ENCODE measurements around the gene ELK4.

ELK4 gene

GRCh38 chr1:205595861-205596260 is 36.0 kb downstream of the ELK4 start:
- DNase-seq (ENCODE audit: low read depth): no peak

DNA sequence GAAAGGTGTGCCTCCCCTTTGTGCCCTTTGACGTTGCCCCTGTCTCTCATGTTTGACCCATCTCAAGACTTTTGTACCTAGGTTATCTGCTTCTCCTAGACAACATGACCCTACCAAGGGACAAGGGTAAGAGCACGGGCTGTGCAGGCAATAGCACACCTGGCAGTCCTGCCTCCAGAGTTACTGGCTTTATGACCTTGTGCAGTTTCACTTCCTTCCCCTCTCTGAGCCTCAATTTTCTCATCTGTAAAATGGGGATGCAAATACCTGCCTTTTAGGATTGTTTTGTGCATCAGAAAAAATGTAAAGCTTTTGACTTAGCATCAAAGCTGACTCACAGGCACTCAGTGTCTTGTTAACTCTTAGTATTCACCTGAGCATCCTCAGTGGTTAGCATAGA is 36.4 kb downstream of the ELK4 start:
- no peak for DNase-seq (ENCODE audit: low read depth)

- DNase-seq (ENCODE audit: low read depth): no peak
Measured at GRCh38 chr1:205594846-205595245, 37.0 kb downstream of the ELK4 start.

- no peak for DNase-seq (ENCODE audit: low read depth)
Measured at GRCh38 chr1:205593967-205594366, 37.8 kb downstream of the ELK4 start.

GRCh38 chr1:205593532-205593931 is 38.3 kb downstream of the ELK4 start:
- DNase-seq (ENCODE audit: low read depth): no peak

- no peak for DNase-seq (ENCODE audit: low read depth)
Measured at GRCh38 chr1:205592443-205593003, 39.3 kb downstream of the ELK4 start.

DNA sequence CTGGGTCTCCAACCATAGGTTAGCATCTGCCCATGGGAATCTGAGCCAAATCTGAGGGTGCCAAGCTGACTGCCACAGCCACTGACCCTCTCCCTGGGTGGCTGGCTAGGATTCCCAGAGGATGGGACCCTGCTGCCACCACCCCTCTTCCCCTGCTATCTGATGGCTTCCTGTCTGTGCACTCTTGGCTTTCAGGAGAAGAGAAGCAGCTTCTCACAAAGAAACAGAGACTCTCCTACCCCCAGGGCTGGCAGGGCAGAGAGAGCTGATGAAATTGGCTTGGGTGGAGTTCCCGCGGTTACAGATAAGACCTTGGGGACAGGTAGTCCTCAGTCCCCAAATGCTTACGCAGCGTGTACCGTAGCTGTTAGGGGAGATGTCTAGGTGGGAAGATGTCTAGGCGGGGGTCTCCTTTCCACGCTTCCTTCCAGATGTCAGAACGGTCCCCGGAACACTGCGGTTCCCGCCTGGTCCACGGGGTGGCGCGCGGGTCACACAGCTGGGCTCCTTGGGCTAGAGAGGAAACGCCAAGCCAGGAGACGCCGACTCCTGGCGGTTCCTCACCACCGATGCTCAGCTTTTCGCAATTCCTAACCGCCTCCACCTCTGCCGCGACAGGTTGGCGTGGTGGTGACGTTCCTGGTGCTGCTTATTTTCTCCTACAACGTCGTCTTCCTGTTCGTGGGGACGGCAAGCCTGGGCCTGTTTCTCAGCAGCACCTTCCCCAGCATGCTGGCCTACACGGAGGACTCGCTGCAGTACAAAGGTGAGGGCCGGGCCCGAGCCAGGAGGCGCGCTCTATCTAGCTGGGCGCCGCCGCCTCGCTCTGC is 40.1 kb downstream of the ELK4 start:
- DNase-seq (ENCODE audit: low read depth): peak; percentile 82

DNA sequence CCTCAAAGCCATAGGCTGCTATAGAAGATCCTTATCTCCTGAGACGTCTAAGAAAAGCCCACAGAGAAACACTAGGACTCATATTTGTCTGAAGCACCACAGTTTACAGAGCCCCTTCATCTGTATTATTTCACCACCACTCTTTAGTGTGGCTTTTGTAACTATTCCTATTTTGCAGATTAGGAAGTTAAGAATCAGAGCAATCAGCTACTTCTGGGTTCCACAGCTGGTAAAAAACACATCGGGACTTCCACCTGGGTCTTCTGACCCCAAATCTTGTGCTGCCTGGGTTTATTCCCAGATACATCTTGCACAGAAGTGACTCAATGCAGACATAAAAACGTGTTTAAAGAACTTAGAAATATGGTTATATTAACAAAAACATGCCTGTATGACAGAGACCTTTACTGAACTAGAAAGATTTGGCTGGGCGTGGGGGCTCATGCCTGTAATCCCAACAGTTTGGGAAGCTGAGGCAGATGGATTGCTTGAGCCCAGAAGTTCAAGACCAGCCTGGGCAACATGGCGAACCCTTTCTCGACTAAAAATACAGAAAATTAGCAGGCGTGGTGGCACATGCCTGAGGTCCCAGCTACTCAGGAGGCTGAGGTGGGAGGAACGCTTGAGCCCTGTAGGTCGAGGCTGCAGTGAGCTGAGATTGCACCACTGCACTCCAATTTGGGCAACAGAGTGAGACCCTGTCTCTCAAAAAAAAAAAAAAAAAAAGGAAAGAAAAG is 40.9 kb downstream of the ELK4 start:
- DNase-seq (ENCODE audit: low read depth): no peak

DNA sequence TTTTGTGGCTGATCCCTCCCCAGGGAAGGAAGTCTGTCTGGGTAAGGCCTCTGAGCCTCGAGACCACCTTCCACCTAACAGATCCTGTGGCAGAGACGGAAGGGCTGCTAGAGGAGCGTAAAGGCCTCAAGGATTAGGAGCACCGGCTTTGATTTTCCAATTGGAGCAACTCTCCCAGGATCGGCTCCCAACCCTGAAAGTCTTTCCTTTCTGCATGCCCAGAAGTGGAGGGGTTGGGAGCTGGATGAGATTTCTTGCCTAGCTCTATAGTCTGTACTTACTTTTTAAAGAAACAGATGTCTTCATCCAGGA is 41.4 kb downstream of the ELK4 start:
- DNase-seq (ENCODE audit: low read depth): no peak

- no peak for DNase-seq (ENCODE audit: low read depth)
Measured at GRCh38 chr1:205589618-205590456, 42.0 kb downstream of the ELK4 start.

DNA sequence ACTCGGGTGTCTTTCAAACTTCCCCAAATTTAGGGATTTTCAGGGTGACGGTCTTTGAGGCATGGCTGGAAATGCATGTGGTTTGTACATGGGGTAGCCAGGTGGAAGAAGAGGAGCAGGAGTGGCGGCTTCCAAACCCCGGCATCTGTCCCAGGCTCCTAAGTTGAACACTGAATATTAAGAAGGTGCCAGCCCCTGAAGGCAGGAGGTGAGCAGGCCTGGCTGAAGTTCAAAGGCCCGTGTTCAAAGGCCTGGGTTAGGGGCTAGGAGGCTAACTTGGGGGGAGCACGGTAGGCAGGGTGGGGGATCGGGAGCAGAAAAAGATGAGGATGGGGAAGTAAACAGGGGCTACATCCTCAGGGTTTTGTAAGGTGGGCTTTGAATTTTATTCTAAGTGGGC is 42.8 kb downstream of the ELK4 start:
- no peak for DNase-seq (ENCODE audit: low read depth)

DNA sequence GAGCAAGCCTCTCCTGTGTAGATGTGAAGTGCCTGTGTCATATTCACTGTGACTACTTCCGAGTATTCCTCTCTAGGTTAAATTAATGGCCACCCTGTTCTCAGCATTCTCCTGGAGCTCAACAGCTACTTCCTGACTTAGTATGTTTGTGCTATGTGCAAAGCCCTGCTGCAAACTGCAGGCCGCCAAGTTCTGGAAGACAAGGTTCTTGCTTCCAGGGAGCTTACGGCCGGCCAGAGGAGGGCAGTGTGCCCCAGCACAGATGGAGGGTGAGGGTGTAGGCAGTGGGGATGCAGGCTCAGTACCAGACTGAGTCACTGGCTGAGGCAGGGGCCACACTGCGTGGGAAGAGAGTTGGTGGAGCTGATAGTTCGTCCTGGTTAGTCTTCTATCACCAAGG is 43.2 kb downstream of the ELK4 start:
- no peak for DNase-seq (ENCODE audit: low read depth)

DNA sequence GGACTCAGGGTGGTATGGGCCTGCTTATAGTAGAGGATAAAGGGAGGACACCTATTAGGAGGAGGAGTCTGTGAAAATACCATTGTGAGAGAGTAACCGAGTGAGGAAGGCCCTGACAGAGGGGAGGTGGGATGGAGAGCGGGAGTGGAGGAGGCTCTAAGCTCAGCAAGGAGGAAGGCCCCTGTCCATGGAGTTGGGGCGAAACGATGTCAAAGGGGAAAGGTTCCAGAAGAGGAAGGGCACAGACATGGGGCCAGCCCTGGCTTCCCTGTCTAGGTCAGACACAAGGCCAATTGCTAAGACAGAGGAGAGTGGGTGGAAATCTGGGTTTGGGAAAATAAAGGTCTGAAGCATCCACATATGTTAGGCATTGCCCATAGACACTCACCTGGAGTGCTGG is 44.2 kb downstream of the ELK4 start:
- DNase-seq (ENCODE audit: low read depth): no peak

DNA sequence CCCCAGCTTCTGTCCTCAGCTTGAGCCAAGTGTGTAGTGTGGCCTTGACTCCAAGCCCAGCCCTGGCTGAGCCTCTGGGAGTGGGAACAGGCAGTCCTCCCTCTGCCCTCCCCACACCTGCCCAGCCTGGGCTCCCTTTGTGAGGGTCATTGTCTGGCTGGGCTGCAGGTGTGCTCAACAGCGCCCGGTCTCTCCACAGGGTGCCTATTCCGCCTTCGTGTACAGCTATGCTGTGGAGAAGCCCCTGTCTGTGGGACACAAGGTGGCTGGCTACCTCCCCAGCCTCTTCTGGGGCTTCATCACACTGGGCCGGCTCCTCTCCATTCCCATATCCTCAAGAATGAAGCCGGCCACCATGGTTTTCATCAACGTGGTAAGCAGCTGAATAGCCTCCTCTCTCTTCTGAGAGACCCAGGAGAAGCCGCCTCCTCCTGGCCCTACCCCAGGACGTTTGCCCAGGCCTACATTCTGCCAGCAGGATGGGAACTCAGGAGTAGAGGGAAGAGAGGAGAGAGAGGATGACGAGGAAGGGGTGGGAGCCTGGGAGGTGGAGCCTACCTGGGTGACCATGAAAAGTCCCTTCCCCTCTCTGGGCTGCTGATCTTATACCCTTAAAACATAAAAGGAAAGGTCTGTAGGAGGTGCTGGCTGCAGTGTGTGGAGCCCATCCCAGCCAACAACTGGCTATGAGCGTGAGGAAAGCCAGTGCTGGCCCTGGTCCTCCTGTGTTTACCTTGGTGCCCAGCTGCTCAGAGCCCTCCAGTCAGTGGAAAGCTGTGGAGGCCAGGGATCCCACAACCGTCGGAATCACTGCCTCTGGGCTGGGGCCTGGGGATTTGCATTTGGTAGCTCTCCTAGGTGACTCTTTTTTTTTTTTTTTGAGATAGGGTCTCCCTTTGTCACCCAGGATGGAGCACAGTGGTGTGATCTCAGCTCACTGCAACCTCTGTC is 45.7 kb downstream of the ELK4 start:
- DNase-seq (ENCODE audit: low read depth): no peak

GRCh38 chr1:205585169-205585834 is 46.5 kb downstream of the ELK4 start:
- no peak for DNase-seq (ENCODE audit: low read depth)

- no peak for DNase-seq (ENCODE audit: low read depth)
Measured at GRCh38 chr1:205584732-205585131, 47.1 kb downstream of the ELK4 start.

DNA sequence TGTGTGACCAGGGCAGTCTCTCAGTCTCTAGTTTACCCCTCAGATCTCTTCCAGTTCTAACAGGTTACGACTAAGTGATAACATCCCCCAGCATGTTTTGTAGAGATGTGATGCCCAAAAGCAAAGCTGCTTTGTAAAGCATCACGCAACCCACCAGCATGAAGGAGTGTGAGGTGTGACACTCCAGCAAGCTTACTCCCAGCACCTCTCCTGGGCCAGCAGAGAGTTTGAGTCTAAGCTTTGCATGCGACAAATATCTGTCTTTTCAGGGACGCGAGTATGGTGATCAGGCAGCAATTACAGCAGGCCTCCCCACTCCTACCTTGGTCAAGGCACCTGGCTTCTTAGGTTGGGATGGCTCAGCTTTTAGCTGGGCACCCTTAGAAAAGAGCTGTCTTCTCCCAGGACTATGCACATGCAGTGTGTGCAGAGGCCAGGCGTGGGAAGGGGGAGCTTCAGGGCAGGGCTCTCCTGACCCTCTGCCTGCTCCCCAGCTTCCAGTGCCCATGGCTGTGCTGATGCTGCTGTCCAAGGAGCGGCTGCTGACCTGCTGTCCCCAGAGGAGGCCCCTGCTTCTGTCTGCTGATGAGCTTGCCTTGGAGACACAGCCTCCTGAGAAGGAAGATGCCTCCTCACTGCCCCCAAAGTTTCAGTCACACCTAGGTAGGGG is 48.2 kb downstream of the ELK4 start:
- DNase-seq (ENCODE audit: low read depth): no peak

DNA sequence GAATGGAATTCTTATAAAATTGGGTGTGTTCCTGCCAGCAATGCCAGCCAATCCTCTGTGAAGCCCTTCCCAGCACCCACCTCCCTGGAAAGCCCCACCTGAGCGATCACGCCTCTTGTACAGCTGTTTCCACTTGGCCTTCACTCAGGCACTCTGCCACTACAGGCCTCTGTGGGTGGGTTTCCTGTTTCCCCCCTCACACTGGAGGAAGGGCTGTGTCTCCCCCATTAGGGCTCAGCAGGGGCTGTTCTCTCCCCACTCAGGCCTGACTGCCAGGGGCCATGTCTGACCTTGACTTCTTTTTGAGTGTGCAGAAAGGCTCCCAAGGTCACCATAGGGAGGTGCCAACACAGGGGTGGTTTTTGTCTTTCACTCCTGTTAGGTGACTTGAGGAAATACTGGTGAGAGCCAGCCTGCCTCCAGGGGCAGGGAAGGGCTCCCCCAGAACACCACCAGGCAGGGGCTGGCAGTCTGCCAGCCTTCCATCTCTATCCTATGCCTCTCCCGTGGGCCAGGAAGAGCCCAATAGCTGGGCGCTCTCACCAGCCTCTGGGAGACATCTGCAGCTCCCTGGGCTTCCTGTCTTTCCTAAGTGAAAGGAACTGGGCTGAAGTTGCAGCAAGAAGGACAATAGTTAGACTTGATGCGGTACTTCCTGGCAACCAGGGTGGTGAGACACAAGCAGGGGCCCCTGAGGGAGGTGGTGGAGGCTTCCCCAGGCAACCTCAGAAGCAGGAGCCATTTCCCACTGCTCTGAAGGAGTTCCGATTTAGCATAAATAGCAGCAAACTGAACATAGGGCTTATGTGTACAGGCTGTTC is 49.1 kb downstream of the ELK4 start:
- no peak for DNase-seq (ENCODE audit: low read depth)

- DNase-seq (ENCODE audit: low read depth): no peak
Measured at GRCh38 chr1:205582046-205582445, 49.8 kb downstream of the ELK4 start.

Measured in T follicular helper cell (primary cell).